GM12865 (cell line): ENCODE results near the gene ULK1.

Experiments
- DNase-seq: peaks from one replicate; pipeline ENCODE4 v3.0.0; 2010; ENCODE audit warnings: low read depth
- H3K4me3 ChIP-seq: 2 replicates; pipeline ENCODE4 v1.5.1; 2011; ENCODE audit warnings: mild to moderate bottlenecking, low read depth, low read length, control low read depth
- TF ChIP-seq, protein P1 (sequence below): IDR thresholded peaks from 2 replicates; pipeline ENCODE4 v1.5.1; 2011; ENCODE audit warnings: low read length, control low read depth, low read depth, inconsistent platforms; ENCODE audit not compliant: insufficient read depth; ENCODE audit errors: missing control alignments

The ULK1 gene

DNA sequence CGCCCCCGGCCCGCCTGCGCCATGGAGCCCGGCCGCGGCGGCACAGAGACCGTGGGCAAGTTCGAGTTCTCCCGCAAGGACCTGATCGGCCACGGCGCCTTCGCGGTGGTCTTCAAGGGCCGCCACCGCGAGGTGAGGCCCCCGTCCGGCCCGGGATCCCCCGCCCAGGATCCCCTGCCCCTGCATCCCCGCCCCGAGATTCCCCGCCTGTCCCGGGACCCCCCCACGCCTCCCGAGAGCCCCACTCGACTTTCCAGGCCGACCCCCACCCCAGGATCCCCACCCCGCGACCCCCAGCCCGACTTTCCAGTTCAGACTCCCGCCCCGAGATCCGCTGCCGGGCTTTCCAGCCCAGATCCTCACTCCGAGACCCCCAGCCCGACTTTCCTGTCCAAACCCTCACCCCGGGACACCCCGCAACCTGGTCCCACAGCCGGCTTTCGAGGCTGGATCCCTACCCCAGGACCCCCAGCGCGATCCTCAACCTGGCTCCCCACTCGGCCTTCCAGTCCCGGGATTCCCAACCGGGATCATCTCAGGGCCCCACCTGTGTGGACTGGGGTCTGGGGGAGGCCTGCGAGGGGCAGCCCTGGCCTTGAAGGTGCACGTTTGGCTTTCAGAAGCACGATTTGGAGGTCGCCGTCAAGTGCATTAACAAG lies 688 bp downstream of the ULK1 start:
- peak overlapping the region; percentile 75 for H3K4me3 ChIP-seq
- TF ChIP-seq, protein P1, sequence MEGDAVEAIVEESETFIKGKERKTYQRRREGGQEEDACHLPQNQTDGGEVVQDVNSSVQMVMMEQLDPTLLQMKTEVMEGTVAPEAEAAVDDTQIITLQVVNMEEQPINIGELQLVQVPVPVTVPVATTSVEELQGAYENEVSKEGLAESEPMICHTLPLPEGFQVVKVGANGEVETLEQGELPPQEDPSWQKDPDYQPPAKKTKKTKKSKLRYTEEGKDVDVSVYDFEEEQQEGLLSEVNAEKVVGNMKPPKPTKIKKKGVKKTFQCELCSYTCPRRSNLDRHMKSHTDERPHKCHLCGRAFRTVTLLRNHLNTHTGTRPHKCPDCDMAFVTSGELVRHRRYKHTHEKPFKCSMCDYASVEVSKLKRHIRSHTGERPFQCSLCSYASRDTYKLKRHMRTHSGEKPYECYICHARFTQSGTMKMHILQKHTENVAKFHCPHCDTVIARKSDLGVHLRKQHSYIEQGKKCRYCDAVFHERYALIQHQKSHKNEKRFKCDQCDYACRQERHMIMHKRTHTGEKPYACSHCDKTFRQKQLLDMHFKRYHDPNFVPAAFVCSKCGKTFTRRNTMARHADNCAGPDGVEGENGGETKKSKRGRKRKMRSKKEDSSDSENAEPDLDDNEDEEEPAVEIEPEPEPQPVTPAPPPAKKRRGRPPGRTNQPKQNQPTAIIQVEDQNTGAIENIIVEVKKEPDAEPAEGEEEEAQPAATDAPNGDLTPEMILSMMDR: no peak
- DNase-seq: no peak

DNA sequence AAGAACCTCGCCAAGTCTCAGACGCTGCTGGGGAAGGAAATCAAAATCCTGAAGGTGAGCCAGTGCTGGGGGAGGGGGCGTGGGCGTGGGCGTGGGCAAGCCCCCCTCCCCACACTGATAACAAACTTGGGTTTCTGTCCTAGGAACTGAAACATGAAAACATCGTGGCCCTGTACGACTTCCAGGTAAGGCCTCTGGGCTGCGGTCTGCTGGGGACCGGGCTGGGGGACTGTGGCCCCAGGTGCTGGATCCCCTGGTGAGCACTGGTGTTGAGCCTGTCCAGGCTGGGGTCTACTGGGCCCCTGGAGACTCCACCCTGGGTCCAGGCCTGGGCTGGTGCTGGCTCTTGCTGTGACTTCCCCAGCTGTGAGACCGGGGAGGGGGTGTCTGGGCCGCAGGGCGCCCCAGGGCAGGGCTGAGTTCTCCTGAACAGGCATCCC lies 1.2 kb downstream of the ULK1 start:
- peak overlapping the region; percentile 75 for H3K4me3 ChIP-seq
- no peak for DNase-seq
- TF ChIP-seq, protein P1: no peak

DNA sequence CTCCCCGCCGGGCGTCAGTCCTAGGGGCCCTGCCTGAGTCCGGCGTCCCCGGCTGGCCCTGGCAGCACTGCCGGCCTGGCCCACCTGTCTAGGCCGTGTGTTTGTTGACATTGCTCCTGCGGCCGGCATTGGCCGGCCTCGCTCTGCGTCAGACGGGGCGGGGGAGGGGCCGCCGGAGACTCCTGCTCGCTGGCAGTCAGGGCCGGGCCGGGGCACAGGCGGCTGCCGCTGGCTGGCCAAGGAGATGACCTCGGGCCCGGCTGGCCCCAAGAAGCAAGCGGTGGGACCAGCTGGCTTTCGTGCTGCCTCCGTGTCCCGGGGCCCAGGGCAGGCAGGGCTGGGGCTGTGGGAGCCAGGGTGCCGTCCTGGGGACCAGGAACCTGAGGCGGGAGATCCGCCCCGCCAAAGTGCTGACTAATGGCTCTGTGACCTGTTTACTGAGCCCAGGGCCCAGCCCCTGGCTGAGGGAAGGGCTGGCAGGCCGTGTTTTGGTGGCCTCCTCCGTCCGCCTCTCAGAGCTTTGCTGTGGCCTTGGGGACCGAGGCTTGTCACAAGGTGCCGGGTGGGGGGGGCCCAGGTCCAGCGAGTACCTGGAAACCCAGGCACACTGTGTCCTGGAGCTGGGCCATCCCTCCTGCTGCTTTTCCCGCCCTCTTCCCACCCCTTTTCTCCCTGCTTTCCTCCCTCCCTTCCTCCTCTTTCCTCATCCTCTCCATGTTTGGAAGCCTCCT lies 1.8 kb downstream of the ULK1 start:
- TF ChIP-seq, protein P1: no peak
- H3K4me3 ChIP-seq: peak overlapping the region; percentile 75
- DNase-seq: peak; percentile 73

DNA sequence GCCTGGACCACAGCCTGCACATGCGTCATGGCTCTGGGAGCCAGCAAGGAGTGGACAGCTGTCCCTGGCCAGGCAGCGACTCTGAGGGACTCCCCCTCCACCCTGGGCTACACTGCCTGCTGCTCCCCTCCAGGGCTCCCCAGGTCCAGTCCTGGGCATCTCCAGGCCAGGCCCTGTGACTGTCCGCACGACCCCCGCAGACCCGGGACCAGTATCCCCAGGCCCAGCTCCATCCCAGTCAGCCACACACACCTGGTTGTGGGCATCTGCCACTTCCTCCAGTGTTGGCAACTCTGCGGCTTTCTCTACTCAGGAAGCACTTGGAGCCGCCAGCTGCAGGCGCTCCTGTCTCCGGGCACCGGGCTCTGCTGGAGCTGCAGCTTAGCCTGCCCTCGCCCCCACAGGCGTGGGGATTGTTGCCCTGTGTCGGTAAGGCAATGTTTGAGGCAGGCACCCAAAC lies 2.4 kb downstream of the ULK1 start:
- H3K4me3 ChIP-seq: no peak overlapping the region
- no peak for DNase-seq
- TF ChIP-seq, protein P1: no peak

DNA sequence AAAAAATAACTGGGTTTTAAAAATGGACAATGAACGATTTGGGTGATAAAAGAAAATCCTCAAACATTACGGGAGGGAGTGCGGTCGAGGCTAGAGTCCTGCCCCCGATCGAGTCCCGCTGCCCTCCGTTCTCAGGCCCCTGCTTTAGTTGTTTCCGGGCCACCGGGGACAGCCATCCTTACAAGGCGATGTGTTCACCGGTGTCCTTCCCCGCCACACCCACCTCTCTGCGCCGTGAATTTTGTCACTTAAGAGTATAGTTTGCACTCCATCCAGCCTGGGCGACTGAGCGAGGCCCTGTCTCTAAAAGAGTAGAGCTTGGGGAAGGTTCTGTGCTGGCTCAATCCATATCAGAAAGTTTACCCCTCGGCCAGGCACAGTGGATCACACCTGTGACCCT lies 2.9 kb downstream of the ULK1 start:
- no peak for DNase-seq
- TF ChIP-seq, protein P1: no peak
- H3K4me3 ChIP-seq: no peak overlapping the region

DNA sequence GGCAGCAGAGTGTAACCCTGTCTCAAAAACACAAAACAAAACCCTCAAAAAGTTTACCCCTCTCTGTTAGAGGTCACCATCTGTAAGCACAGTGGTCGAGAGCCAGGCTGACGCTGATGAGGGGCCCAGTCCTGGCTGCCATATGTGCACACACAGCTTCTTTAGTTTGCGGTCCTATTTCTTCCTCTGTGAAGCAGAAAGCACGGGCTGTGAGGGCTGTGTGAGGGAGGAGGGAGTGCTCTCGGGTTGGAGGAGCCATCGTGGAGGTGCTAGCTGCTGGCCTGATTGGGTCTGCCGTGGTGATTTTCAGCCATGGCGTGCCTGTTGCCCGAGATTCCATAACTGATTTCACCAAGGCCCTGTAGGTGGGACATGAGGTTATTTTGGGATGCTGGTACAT lies 3.5 kb downstream of the ULK1 start:
- TF ChIP-seq, protein P1: no peak
- DNase-seq: no peak
- no peak overlapping the region for H3K4me3 ChIP-seq
